Lung (tissue), 12 donors: Measurements from ENCODE around the gene GHSR. TPM values are rescaled to one million over a fixed set of nuclear protein-coding genes. Genes with fewer than 3 reads are reported as not detected.

ENCODE experiments used
- ATAC-seq: fragments of 200-7000 bp; cut with Tn5 transposase; one replicate; pipeline ENCODE4 v1.9.1; 2020; ENCODE audit warnings: moderate number of reproducible peaks; ENCODE audit not compliant: insufficient read depth, low FRiP score
- DNase-seq, 3 donors: peaks; one replicate each; pipeline ENCODE4 v3.0.0-alpha.2; 2013 to 2017
- H3K27ac ChIP-seq, 2 donors: one replicate each; pipeline ENCODE4 v1.5.1; 2013; ENCODE audit warnings: mild to moderate bottlenecking in 2 of 2, moderate library complexity in 2 of 2, control low read depth in 1 of 2, inconsistent platforms in 1 of 2, low read depth in 1 of 2, low read length in 1 of 2
- H3K27me3 ChIP-seq, 3 donors: one replicate each; pipeline ENCODE4 v1.5.1; 2013; ENCODE audit warnings: low read length in 2 of 3; ENCODE audit not compliant: control insufficient read depth in 3 of 3, insufficient read depth in 3 of 3
- H3K36me3 ChIP-seq, 4 donors: one replicate each; pipeline ENCODE4 v1.5.1; 2013; ENCODE audit warnings: low read length in 4 of 4, mild to moderate bottlenecking in 1 of 4, moderate library complexity in 1 of 4; ENCODE audit not compliant: control insufficient read depth in 4 of 4, insufficient read depth in 4 of 4
- H3K4me1 ChIP-seq, 5 donors: one replicate each; pipeline ENCODE4 v1.5.1; 2013; ENCODE audit warnings: low read length in 5 of 5, mild to moderate bottlenecking in 2 of 5, moderate library complexity in 1 of 5; ENCODE audit not compliant: control insufficient read depth in 5 of 5, insufficient read depth in 5 of 5
- H3K4me3 ChIP-seq: one replicate; pipeline ENCODE4 v1.5.1; 2013; ENCODE audit warnings: mild to moderate bottlenecking, control low read depth, moderate library complexity
- H3K9ac ChIP-seq, 2 donors: one replicate each; pipeline ENCODE4 v1.5.1; 2013; ENCODE audit warnings: low read length in 2 of 2, control low read depth in 1 of 2; ENCODE audit not compliant: insufficient read depth in 1 of 2
- H3K9me3 ChIP-seq, 4 donors: one replicate each; pipeline ENCODE4 v1.5.1; 2013; ENCODE audit warnings: low read length in 3 of 4, mild to moderate bottlenecking in 1 of 4, moderate library complexity in 1 of 4; ENCODE audit not compliant: control insufficient read depth in 4 of 4, insufficient read depth in 3 of 4
- WGBS, 2 donors: extraction: QIAGEN DNeasy Blood & Tissue Kit; methylation state at CpG; one replicate each; pipeline ENCODE4 v1.1.7; 2013; 5-methylcytosine and 5-hydroxymethylcytosine counted together
- polyA plus RNA-seq, 2 donors: library from polyadenylated mRNA; stranded (reverse); fragments of 200-250 nt; gene quantifications; one replicate each; pipeline ENCODE4 v1.2.1, GENCODE V29; 2013
- total RNA-seq, 2 donors: library from RNA; depleted of rRNA in 1 of 2; stranded (reverse); fragments of >200 nt in 1 of 2; gene quantifications; one replicate each; pipeline ENCODE4 v1.2.1, GENCODE V29; 2014 to 2021
- TF ChIP-seq, protein P1 (sequence below): IDR thresholded peaks from 2 replicates; pipeline ENCODE4 v1.5.1; 2012; ENCODE audit warnings: mild to moderate bottlenecking; ENCODE audit errors: control extremely low read depth, extremely low read depth
- donor health status: control.
- donor health status: control.
- donor health status: Bipolar disorder and iron deficiency.
- donor health status: healthy.
- donor health status: DM: yes; HTN: yes; CAD: no.

GHSR gene
- total and polyA plus RNA-seq, 4 donors = 0.07 TPM; not detected in 3

DNA sequence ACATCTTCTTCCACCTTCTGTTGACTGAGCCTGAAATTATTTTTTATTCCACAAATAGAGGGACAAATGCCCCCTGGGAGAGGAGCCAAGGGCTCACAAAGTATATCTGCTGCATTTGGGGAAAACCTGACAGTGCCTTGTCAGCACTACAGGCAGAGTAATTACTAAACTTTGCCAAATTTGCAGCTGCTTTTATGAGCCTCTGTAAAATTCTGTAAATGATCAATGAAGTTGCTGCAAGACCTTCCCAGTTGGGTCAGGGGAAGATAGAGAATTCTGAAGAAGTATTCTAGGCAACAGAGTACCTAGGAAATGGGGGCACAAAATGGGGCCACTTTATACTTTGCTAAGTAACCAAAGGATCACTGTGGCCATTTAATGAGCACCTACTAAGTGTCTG lies 10.5 kb downstream of the GHSR start:
- no peak for ATAC-seq
- Histone ChIP-seq H3K27me3 (peaks cover 0 to 7% (median 2%) of the 10 kb centered on the region in 3 donors), H3K4me1 (peaks cover 0 to 18% (median 0%) of the 10 kb centered on the region in 5 donors), H3K36me3 (no peaks in the 10 kb centered on the region), H3K27ac (no peak overlapping the region), H3K9me3 (peaks cover 0 to 6% (median 2%) of the 10 kb centered on the region in 4 donors), H3K4me3 (no peak overlapping the region), H3K9ac (no peak overlapping the region)
- TF ChIP-seq, protein P1, sequence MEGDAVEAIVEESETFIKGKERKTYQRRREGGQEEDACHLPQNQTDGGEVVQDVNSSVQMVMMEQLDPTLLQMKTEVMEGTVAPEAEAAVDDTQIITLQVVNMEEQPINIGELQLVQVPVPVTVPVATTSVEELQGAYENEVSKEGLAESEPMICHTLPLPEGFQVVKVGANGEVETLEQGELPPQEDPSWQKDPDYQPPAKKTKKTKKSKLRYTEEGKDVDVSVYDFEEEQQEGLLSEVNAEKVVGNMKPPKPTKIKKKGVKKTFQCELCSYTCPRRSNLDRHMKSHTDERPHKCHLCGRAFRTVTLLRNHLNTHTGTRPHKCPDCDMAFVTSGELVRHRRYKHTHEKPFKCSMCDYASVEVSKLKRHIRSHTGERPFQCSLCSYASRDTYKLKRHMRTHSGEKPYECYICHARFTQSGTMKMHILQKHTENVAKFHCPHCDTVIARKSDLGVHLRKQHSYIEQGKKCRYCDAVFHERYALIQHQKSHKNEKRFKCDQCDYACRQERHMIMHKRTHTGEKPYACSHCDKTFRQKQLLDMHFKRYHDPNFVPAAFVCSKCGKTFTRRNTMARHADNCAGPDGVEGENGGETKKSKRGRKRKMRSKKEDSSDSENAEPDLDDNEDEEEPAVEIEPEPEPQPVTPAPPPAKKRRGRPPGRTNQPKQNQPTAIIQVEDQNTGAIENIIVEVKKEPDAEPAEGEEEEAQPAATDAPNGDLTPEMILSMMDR = no peak
- no peak for DNase-seq

GRCh38 chr3:172415323-172415722 lies 32.9 kb downstream of the GHSR start:
- Histone ChIP-seq H3K9ac (no peak overlapping the region), H3K27me3 (no peaks in the 10 kb centered on the region), H3K27ac (no peak overlapping the region), H3K4me1 (no peaks in the 10 kb centered on the region), H3K9me3 (peaks cover 0 to 7% (median 0%) of the 10 kb centered on the region in 4 donors), H3K4me3 (no peak overlapping the region), H3K36me3 (no peaks in the 10 kb centered on the region)
- no peak for DNase-seq
- no peak for ATAC-seq
- WGBS, 2 donors = 59 to 76% methylated on average over 5 of the region's 5 CpGs
- TF ChIP-seq, protein P1 = no peak

GRCh38 chr3:172411478-172411947 lies 36.7 kb downstream of the GHSR start:
- no peak for ATAC-seq
- H3K36me3 ChIP-seq = no peaks in the 10 kb centered on the region
- H3K9me3 ChIP-seq = no peaks in the 10 kb centered on the region
- no peak overlapping the region for H3K27ac ChIP-seq
- TF ChIP-seq, protein P1 = no peak
- H3K9ac ChIP-seq = no peak overlapping the region
- H3K4me1 ChIP-seq = no peaks in the 10 kb centered on the region
- DNase-seq = no peak
- 92 to 98% methylated on average over 5 to 6 of the region's 6 CpGs for WGBS, 2 donors
- no peak overlapping the region for H3K4me3 ChIP-seq
- no peaks in the 10 kb centered on the region for H3K27me3 ChIP-seq
